Measurements from ENCODE around the gene SCEL.

The SCEL gene

DNA sequence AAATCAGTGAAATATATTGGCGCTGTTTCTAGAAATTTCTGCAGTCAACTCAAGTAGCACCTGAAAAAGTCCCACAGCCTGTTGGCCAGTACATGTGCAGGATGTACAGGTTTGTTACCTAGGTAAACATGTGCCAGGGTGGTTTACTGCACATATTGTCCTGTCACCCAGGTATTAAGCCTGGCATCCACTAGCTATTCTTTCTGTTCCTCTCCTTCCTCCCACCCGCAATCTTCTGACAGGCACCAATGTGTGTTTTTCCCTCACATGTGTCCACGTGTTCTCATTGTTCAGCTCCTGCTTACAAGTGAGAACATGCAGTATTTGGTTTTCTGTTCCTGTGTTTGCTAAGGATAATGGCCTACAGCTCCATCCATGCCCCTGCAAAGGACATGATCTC lies 13.1 kb upstream of the SCEL start:
- DNase-seq, result no peak

DNA sequence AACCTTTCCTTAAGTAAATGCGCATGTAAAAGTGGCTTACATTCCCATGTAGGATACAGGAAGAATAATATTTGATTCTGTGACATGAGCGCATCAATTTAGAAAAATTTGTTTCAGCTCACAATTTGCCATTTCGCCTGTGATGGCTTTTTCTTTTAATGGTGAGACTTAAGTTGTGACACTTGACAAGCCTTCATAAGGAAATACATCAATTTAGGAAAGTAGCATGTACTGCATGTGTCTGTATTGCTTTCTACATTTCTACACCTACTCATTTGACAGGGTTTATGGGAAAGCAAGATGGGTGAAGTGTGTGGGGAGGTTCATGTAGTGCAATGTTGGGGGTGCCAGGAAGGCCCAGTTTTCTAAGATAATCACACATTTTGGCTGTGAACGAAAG lies 12.1 kb upstream of the SCEL start:
- no peak for DNase-seq

DNA sequence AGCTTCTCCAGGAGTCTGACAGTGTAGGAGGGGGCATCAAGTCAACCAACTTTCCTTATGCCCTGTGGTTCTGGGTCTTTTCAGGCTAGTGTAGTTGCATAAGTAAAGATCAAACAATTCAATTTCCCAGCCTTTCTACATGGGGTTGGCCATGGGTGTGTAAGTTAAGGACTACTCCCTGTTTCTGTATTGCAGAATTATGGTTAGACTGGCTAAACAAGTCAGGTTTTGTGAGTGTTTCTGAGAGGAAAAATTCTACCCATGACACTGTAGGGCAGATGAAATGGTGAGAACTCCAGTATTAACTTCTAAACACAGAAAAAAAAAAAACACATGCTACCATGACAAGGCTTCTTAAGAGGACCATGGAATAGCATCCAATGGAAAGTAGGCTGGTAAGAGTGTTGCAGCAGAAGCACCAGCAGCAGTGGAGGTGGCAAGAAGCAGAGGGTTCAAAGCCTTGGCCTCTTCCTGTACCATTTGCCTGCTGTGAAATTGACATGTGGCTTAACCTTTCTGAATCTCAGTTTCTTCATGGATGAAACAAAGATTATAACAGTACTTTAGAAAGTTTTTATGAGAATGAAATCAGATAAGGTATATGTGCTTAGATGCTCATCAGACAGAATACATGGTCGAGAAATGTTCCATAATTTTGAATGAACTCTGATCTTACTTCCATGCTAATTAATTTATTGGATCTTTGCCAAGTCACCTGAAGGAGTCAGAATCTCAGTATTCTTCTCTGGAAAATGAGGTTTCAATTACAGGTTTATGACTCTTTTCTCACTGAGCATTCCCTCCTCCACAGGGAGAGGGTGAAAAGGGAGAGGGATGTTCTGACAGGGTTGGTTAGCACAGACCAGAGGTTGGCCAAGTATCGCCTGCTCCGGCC lies 11.4 kb upstream of the SCEL start:
- DNase-seq, result no peak

DNA sequence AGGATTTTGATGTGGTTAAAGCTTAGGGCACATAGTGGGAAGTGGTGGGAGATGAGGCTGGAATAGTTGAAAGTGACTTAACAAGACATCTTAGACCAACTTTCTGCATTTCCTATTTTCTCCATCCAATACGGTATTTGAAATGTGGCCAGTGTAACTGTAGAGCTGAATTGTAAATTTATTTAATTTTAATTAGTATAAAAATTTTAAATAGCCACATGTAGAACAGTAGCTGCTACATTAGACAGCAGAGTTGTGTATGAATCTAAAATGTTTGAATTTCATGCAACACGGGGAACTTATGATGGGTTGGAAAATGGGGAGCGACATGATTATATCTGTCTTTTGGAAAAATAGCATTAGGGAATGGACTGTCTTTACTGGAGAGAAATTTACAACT lies 7.1 kb upstream of the SCEL start:
- DNase-seq, result no peak

DNA sequence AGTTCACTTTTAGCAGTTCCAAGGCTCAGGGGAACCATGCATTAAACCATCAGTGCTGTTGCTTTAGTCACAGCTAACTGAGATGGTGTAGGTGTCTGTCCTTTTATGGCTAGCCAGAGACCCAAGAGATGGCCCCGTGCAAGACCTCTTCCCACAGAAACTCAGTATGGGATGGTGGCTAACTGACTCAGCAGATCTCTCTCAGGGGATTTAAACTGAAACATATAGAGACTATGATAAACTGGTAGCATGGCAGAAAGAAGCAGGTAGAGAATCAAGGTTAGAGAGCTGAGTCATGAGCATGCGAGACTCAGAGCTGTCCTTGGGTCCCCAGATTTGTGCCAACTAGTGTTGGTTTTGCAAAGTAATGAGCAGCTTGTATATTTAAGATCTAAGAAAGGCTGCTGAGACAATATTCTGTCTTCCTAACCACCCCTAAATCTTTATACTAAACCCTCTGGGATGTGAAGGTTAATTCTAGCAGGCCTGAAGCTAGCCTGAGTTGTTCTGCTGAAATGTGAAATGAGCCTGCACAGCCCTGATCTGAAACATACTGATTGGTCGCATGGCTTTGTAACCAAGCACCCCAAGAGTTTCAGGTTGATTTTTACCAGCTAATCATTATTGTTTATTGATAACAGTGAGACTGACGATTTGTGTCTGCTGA lies 6.5 kb upstream of the SCEL start:
- no peak for DNase-seq

DNA sequence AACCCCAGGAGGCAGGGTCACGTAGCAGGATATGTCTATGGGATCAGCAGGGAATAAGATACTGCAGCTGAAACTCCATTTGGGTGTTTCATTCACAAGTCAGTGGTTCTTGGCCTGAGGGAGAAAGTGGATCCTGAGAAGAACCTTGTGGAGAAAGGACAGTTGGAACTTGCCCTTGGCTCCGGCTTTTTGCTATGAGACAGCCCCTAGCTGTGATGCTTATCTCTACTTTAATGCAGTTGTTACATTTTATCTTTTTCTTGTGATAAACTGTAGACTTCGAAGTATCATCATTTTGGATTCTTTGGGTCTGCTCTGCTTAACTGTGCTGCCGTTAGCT lies 6.0 kb upstream of the SCEL start:
- no peak for DNase-seq

DNA sequence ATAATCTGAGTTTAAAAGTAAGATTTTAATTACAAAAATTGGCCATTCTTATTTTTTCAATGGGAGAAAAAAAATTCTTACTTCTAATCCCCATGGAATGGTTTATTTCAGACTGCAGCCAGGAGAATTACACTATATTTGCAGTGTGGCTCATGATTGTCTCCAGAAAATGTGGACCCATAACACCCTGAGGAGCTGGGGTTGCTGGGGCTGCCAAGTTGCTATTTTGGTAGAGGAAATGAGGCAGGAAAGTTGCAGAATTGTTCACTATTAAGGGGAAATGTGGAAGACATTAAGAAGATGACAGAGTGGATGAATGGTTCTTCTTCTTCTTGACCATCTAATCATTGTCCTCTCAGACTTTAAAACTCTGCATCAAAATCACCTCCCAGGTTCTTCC lies 4.6 kb upstream of the SCEL start:
- DNase-seq, result no peak

DNA sequence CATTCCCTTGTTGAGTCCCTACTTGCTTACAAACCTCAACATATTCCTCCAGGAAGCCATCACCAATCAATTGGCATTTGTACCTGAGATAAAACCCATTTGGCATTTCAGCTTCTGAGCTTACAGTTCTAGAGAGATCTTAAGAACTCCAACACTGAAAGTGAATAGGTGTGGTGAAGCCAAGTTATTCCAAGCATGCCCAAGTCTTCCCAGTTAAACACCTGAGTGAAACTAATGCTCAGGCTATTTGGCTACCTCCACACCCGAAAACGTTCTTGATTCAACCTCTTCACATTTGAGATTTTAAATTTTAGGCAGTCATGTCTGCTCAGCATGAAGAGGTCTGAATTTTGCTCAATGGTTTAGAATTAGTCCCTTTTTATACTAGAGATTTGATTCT lies 2.5 kb upstream of the SCEL start:
- DNase-seq, result no peak

DNA sequence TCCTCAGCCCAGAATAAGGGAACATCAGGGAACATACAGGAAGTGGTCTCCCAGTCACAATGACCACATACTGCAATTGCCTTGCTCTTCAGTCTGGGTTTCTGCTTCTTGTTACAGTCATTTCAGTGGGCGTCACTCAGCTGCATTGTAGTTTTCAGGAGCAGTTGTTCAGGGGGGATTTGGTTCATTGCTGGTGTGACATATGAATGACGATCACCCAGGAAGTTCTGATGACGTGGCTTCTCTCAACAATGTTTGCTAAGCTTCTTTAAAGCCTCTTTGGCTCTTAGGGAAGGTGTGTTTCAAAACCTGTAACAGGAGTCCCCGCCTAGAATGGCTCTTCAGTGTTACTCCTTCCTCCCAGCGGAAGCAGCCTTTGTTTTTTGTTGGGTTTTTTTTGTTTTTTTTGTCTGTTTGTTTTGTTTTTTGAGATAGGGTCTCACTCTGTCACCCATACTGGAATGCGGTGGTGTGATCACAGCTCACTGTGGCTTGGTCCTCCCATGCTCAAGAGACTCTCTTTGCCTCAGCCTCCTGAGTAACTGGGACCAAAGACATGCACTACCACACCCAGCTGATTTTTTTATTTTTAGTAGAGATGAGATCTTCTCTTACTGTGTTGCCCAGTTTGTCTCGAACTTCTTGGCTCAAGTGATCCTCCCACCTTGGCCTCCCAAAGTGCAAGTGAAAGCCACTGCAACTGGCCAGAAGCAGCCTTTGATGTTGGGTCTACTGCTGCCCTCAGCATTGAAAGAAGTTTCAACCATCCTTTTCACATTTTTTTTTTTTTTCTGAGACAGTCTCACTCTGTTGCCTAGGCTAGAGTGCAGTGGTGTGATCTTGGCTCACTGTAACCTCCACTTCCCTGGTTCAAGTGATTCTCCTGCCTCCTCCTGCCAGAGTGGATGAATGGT lies 1.4 kb upstream of the SCEL start:
- DNase-seq, result no peak

DNA sequence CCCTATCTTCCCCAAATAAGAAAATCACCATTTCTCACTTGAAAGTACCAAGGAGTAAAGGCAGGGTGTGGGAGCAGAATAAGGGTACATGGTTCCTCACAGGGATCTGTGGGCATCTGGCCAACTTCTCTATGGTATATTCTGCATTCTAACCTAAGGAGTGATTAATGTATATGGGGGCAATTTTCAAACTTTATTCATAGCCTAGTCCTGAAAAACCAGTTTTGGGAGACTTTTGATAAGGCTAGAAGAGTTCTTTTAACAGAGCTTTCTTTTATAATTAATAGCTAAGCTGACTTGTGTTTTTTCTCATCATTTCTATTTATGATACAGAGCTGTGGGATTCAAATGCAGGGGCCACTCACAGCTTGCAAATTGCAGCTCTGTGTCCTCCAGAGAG lies 852 bp downstream of the SCEL start:
- no peak for DNase-seq

DNA sequence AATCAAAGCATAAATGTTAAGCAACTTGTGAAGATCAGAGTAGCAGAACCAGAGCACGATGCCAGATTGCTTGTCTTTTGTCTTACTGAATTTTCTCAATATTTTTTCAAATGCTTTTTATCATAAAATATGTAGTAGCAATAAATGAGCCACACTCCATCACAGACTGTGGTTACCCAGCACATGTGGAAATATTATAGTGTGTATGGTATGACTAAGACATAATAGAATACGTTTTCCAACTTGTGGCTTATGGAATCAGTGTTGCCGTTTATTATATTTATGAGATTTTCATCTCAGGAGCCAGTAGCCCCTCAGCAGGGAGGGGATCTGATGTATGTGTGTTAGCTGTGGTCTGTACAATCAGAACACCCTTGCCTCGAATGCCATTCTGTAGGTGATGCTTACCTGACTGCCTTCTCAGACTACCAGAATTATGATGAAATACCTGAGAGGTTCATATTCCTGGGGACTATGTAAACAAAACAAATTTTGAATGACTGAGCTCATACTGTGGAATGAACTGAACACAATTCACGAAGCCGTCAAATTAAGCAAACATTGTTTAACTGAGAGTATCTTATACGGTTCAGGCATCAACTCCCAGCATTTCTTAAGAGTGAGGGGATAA lies 1.9 kb downstream of the SCEL start:
- no peak for DNase-seq

DNA sequence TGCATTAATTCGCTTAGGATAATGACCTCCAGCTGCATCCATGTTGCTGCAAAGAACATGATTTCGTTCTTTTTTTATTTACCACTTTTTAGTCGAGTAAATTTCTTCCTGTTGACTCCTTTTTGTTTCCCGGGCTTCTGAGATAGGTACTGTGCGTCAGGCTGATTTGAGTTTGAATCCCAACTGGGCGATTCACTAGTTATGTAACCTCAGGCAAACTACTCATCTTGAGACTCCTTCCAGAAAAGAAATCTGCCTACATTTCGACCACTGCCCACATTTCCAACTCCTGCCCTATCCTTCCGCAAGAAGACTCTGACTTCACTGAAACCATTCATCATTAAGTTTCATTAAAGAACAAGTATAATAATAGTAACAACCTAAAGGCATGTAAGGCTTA lies 8.2 kb downstream of the SCEL start:
- no peak for DNase-seq

DNA sequence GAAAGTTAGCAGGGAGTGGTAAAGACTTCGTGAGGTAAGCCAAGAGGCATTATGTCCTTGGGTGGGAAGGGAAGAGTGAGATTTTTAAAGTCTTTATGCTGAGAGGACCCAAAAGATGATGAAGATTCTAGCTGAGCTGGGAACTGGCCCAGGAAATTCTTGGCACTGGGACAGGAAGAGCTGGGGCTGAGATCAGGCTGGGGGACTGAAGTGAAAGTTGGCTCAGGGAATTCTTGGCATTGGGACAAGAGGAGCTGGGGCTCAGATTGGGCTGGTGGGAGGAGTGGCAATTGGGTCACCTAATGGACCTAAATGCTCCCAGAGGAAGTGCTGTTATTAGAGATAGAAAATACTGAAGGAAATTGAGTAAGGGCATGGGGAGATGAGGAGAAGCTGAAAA lies 8.8 kb downstream of the SCEL start:
- DNase-seq, result no peak

DNA sequence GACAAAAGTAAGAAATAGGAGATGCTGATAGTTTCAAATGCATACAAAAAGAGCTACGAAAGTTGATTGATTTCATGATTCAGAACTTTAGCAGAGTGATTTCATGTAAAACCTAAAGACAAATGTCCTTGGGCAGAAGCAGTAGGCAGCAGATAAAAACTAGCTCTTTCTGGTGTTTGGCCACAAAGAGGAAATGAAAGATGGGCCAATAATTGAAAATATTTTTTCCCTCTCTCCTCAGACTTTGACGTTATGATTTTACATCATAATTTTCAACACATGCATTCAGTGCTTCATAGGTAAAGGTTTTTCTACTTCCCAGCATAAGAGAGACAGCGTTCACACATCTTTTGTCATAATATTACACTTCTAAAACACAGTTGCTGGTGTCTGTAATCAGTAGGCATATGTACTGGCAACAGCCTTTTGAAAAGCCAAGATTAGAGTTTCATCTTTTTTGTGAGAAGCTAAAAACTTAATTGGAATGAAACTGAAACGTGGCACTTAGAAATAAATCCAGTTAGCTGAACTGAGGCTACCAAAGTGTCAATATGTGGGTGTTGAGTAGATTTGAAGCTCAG lies 9.3 kb downstream of the SCEL start:
- DNase-seq, result no peak

DNA sequence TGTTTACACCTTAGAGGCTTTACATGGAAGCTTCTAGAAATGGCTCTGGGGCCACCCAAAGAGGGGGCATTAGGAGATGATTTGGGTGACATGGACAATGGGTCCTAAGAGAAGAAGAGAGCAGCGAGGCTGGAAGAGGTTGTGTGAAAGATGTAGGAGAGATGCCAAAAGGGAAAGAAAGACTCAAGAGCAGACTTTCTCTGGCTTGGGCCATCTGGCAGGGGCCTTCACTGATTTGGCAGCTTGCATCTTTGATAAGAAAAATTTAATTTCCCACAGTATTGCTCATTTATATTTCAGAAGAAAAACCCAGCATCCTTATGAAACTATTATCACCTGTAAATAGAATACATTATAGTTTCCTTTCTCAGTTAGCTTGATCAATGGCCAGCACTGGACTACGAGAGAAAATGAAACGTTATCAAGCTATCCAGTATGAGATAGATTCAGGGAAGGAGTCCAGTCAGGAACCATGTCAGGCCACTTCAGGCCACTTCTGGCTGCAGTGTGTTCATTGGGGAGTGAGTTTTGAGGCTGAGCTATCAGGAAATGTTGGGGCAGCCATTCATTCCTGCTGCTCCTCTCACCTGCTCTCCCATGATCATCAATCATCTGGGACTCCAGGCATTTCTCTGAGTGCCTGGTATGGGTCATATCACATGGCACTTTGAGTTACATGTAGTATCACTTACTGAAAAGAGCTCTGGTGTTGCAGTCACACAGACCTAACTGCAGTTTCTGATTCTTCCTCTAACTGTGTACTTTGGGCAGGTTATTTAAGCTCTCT lies 10.3 kb downstream of the SCEL start:
- DNase-seq, result no peak

DNA sequence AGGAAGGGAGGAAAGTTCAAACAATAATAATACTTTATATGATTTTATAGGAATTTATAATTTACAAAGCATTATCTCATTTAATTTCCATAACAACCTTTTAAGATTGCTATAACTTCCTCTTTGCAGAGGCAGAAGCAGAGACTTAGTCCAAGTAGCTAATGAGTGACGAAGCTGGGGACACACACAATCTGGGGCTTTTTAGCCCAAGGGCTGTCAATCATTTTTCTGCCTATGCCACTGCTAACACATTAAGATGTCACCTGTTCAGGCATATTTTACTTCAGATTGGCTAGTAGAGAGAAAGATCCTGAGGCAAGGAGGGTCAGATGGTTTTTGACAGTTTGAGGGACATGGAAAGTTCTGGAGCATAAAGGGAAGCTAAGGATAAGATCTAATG lies 12.6 kb downstream of the SCEL start:
- DNase-seq, result no peak

DNA sequence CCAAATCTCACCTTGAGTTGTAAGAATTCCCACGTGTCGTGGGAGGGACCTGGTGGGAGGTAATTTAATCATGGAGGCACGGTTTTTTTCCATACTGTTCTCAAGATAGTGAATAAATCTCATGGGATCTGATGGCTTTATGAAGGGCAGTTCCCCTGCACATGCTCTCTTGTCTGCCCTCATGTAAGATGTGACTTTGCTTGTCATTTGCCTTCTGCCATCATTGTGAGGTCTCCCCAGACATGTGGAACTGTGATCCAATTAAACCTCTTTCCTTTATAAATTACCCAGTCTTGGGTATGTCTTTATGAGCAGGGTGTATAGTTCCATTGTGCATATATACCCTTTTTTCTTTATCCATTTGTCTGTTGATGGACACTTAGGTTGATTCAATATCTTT lies 13.1 kb downstream of the SCEL start:
- no peak for DNase-seq

DNA sequence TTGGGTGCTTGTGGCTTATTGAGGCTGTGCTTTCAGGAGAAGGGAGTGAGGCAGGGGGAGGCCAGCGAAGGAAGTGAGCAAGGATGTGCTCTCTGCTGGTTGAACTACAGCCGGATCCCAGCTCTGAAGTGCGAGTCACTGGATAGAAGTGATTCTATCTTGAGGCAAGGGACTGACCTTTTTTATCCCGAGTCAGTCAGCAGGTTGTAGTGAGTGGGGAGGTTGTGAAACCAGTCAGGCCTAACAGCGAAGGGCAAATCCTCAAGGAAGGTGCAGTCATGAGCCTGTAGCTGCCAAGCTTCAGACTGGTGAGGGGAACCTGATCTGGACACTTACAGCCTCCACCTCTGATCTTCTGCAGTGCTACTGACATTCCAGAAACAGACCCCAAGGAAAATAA lies 18.6 kb downstream of the SCEL start:
- DNase-seq, result no peak

DNA sequence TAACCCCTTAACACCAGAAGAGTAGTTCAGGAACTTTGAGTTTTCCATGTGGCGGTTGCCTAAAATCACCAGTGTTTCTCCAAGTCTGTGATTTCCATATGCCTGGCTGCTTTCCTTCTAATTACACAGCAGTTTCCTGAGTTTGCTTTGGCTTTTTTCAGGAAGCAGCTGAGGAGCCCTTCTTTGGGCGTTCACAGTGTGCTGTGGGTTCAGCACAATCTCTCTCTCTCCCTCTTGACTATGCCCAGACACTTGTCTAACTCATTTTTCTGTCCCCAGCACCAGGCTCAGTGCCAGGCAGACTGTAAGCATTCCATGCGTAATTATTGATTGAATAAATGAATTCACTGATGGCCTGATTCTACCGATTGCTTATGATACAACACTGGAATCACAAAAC lies 19.7 kb downstream of the SCEL start:
- DNase-seq, result no peak

DNA sequence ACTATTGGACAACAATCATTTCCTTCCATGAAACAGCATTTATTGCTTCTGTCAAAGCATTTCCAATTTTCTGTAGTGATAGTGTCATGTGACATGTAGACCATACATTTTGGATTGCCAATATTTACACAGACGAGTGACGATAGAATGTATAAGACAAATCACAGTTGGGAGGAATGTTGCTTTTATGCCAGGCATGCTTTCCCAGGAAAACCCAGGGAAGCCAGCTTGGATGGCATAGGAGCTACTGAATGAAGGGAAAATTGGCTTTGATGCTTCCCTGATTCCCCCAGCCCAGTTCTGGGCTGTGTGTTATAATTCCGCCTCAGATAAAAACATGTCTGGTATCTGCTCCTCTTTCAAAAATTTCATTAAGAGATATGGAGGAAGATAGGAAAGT lies 22.5 kb downstream of the SCEL start:
- no peak for DNase-seq

DNA sequence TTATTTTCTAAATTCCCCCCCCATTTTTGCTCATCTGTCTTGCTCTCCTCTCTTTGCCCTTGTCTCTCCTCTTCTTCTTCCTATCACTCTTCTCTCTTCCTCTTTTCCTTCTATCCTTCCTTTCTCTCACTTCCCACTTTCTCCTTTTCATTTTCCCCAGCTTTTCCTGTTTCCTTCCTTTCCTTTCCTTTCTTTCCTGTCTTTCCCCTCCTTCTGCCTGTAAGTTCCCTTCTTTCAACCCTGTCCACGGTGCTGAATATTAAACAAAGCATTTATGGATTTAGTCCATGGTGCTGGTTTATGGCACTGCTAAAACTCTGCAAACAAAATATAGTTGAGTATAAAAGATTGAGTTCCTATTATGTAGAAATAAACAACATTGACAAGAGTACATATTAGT lies 27.6 kb downstream of the SCEL start:
- DNase-seq, result no peak

DNA sequence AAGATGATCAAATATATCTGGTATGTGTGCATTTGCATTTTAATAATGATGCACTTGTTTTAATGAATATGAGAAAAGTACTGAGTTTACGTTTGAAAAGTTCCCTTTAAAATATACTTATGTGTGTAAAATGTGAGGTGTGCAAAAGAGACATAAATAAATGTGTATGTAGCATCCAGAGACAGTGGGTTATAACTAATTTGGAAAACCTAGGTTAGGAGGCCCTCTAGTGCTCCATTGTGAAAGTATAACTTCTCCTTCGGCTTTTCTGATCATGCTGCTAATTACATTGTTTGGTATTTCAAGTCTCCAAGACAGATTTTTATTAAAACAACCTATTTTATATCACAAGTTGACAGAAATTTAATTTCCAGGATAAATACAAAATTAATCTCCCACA lies 30.1 kb downstream of the SCEL start:
- DNase-seq, result no peak
